A673 (cell line): ENCODE data around the gene NAA40.

Experiments
- EZH2 ChIP-seq: fragments of 200-600 bp; sonication (generic); IDR thresholded peaks from 2 replicates; pipeline ENCODE4 v1.6.1; 2017; ENCODE audit warnings: borderline replicate concordance, low read depth, mild to moderate bottlenecking, mixed read lengths, antibody characterized with exemption, low read length; ENCODE audit not compliant: poor library complexity, severe bottlenecking
- TF ChIP-seq, protein P1 (sequence below): fragments of 300-800, 200-600 bp; sonication (generic); conservative IDR thresholded peaks from 2 replicates; pipeline ENCODE4 v1.5.1; 2017; ENCODE audit warnings: low read depth, mild to moderate bottlenecking, antibody characterized with exemption, low read length, moderate library complexity, mixed read lengths

DNA sequence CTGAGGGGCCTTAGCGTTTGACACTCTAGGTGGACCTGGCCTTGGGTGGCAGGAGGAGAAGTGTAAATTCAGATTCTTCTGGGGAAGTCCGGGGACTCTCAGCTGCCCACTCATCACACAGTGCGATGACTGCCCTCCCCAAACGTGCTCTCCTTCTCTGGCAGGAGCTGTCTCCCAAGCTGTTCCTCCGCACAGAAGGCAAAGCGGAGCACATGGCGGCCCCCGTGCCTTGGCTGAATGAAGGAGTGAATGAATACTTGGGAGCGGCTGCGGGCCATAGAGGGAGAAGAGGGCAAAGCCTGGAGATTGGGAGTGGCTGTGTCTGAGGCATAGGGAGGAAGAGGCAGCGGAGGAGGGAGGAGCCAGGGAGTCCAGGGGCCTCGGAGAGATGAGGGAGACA lies 6.9 kb upstream of the NAA40 start:
- TF ChIP-seq, protein P1, sequence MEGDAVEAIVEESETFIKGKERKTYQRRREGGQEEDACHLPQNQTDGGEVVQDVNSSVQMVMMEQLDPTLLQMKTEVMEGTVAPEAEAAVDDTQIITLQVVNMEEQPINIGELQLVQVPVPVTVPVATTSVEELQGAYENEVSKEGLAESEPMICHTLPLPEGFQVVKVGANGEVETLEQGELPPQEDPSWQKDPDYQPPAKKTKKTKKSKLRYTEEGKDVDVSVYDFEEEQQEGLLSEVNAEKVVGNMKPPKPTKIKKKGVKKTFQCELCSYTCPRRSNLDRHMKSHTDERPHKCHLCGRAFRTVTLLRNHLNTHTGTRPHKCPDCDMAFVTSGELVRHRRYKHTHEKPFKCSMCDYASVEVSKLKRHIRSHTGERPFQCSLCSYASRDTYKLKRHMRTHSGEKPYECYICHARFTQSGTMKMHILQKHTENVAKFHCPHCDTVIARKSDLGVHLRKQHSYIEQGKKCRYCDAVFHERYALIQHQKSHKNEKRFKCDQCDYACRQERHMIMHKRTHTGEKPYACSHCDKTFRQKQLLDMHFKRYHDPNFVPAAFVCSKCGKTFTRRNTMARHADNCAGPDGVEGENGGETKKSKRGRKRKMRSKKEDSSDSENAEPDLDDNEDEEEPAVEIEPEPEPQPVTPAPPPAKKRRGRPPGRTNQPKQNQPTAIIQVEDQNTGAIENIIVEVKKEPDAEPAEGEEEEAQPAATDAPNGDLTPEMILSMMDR = no peak
- no peak for TF ChIP-seq EZH2
